SK-MEL-5 (cell line): ENCODE results near the gene SEC14L2. TPM values are rescaled to one million over a fixed set of nuclear protein-coding genes. Genes with fewer than 3 reads are reported as not detected.
A peak's percentile ranks its signal among the peaks of the same experiment; 100 is the strongest.

ENCODE experiments used
- DNase-seq: peaks from one replicate; pipeline ENCODE4 v3.0.0-alpha.2; 2016; ENCODE audit warnings: low read depth, low spot score
- in situ Hi-C: cut with HindIII; loops from 2 replicates; pipeline ENCODE4 v1.10.0; 2016; ENCODE audit warnings: low sequenced_read_pairs, high pct_unique_total_duplicates, low pct_unique_long_range_greater_than_20kb
- polyA plus RNA-seq, 2 experiments: library from polyadenylated mRNA; depleted of rRNA; stranded (reverse); fragments of >200 nt; gene quantifications; 2 replicates each; pipeline ENCODE4 v1.2.3, GENCODE V29; 2015
- total RNA-seq: library from RNA; depleted of rRNA; stranded (reverse); fragments of >200 nt; shearing (Covaris generic); gene quantifications from 2 replicates; pipeline ENCODE4 v1.2.3, GENCODE V29; 2014; rRNA removed

The SEC14L2 gene
- total RNA-seq = 4.0 and 7.4 TPM in 2 replicates
- polyA plus RNA-seq (2015; cell fraction: cytosol; rRNA removed) = 11.0 and 18.4 TPM in 2 replicates
- polyA plus RNA-seq (2015; cell fraction: nucleus; rRNA removed) = 12.7 and 30.4 TPM in 2 replicates

DNA sequence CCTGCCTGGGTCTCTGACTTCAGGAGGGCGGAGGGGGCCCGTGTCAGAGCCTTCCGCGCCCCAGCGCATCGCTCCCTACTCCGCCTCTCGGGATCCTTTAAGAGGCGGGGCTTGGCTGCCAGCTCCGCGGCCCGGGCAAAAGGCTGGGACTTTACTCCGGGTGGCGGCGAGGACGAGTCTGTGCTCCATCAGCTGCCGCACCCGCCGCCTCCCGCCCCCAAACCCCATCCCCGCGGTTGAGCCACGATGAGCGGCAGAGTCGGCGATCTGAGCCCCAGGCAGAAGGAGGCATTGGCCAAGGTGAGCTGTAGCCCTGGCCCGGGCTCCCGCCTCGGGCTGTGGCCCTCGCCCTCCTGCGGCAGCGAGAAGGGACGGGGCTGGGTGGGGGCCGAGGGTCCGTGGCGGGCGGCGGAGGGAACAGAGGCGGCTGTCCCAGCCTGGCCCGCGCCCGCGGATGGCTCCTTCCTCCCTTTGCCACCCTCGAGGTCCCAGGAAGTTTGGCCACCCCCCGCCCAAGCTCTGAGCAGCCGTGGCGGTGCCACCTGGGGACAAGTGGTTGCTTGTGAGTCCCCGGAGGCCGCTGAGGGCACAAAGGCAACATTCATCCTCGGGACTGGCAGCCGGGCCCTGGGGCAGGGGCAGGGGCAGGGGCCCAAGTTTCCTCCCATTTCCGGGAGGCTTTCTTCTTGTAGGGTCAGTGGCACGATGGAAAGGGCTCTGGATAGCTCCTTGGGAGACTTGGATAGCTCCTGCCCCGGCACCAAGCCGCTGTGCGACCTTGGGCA lies at the start of gene SEC14L2:
SEC14L2 (plus strand) TSS at position 148 of the 785 bp plus-strand sequence; CDS start at position 247, 99 bp downstream.
- peak; percentile 53 for DNase-seq
- in situ Hi-C loops = loop anchor here (25.0 kb wide), 1 partner anchor 110 kb away; the partner anchor contains the start of gene CASTOR1

DNA sequence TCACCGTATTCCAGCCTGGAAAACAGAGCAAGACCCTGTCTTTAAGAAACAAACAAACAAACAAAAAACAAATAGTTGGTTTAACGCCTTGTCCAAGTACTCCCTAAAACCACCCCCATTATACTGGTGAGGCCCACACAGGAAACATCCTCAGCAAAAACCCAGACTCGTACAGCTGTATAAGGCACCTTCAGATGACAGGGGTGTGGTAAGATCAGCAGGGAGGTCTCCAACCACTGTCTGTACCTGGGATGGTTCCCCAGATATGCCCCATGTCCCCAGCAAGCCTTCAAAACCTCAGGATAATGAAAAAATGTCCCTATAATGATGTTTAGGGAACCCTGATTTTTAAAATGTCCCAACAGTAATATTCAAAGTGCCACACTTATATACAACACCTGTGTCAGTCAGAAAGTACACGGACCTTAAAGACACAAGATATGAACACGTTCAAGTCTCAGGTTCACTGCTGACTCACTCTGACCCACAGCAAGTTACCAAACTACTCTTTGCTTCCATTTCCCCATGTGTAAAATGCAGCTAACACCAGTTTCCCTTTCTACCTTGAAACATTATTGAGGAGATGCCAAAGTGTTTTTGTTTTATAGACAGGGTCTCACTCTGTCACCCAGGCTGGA lies 49.4 kb upstream of the SEC14L2 start:
- no peak for DNase-seq
- in situ Hi-C loops = no loop called here

DNA sequence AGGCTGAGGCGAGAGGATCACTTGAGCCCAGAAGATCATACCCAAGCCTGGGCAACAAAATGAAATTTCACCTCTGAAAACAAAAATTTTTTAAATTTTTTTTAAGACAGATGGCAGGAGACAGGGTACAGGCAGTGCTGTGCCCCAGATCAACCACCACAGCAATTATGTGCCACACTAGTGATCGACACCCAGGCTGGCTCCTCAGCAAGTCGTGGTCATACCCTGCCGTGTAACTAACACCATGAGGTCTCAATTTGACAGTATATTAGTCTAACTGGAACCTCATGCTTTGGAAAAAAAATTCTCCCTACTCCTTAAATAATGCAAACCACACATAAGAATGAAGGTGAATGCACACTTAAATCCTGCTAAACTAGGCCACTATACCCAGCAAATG lies 48.4 kb upstream of the SEC14L2 start:
- no peak for DNase-seq
- in situ Hi-C loops = no loop called here

DNA sequence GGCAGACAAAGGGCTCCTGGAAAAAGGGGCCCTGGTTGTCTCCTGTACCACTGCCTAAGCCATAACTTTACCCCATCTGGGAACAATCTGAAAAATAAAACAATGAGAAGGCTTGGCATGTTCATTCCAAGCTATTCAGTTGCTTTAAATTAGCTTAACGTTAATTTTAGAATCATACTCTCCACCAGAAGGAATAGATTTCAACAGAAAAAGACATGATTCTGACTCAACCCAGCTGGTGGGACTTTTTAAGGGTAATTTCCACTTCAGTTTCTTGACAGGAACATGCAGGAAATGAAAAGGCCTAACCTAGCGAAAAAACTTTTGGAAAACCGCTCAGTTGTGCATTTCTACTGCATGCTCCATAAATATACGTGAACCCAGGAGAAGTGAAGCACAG lies 48.0 kb upstream of the SEC14L2 start:
- in situ Hi-C loops = no loop called here

DNA sequence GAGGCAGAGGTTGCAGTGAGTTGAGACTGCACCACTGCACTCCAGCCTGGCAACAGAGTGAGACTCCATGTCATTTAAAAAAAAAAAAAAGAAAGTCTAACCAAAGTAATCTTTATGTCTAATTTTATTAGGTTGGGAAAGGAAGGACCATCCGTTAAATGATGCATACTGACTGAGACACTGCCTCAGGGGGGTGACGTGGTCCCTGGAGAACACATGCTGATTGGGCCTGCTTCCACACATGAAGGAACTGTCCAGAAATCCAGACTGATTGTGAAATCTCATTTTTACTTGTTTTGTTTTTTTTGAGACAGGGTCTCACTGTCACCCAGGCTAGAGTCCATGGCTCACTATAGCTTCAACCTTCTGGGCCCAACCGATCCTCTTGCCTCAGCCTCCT lies 45.6 kb upstream of the SEC14L2 start:
- no peak for DNase-seq
- in situ Hi-C loops = no loop called here

More for the DNA sequence above, 48.0 kb upstream of the SEC14L2 start:
- DNase-seq = no peak

DNA sequence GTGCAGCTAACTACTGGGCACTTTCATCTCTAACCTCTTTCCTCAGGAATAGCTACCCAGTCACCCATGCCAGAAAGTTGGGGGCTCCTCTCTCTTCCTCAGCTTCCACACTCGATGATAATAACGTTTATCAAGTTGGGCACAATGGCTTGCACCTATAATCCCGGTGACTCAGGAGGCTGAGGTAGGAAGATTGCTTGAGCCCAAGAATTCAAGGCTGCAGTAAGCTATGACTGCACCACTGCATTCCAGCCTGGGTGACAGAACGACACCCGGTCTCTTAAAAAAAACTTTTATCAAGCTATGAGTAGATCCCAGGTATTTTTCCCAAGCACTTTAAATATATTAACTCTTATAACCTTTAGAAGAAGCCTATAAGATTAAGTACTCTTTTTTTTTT lies 42.2 kb upstream of the SEC14L2 start:
- no peak for DNase-seq
- in situ Hi-C loops = no loop called here

DNA sequence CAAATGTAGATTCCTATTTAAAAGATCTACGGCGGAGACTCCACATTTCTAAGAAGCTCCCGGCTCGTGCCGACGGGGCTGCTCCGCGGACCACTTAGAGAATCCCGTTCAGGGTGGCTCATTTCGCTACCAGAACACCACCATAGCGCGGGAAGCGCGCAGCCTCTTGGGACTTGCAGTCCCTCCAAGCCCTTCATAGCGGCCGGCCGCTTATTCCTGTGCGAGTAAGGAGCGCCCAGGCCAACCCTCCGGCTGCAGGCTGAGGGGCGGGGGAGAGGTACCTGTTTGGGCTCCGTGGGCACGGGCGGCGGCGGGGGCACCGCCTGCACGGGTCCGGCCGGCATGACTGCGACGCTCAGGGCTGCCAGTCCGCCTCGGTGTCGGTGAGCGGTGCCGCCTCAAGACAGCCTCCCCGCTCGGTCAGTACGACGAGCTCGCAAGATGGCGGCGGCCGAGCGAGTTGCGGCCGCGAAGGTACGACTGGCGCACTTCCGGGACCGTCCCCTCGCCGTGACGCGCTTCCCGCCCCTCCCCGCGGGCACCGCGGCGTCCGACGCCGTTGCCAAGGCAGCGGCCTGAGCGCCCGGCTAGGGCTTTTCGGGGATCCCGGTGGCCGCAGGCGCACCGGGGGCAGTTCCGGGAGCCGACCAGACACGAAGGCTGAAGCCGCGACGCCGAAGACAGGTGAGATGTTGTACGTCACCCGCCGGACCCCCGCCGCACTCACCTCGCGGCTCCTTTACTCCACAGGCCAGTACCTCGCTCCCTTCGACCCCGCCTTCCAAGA lies 40.2 kb upstream of the SEC14L2 start, which contains the start of the genes CCDC157 and SF3A1:
CCDC157 (plus strand) TSS at position 559 of the 787 bp plus-strand sequence. CDS start 8,994 bp downstream, outside the sequence.
SF3A1 (minus strand) TSS at position 446 of the 787 bp plus-strand sequence; CDS start at position 344, 102 bp downstream.
- DNase-seq = peak; percentile 89
- in situ Hi-C loops = no loop called here

DNA sequence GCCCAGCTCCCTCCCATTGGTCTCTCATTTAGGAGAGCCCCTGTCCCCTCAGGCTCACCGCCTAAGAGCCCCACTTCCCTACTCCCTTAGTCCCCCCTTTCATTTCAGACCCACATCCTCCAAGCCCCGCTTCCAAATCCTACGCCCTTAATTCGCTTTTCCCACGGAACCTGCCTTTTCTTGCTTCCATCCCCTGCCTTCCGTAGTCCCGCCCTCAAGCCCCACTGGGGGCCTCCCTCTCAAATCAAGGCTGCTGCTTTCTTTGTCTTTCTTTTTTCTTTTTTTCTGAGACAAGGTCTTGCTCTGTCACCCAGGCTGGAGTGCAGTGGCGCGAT lies 39.6 kb upstream of the SEC14L2 start:
- no peak for DNase-seq
- in situ Hi-C loops = no loop called here

DNA sequence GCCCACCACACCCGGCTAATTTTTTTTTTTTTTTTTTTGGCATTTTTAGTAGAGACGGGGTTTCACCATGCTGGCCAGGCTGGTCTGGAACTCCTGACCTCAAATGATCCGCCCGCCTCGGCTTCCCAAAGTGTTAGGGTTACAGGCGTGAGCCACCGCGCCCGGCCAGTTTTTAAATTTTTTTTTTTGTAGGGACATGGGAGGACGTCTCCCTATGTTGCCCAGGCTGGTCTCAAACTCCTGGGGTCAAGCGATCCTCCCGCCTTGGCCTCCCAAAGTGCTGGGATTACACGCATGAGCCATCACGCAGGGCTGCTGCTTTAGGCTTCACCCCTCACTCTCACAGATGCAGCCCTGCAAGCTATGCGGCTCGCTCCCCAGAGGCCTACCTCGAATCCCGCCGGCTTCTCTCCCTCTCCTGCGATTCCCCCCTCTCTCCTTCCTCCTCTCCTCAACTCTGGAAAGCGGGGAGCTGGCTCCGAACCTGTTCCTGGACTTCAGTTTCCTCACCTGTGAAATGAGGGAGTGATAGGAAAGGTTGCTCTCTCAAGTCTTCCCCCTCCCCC lies 39.1 kb upstream of the SEC14L2 start:
- in situ Hi-C loops = no loop called here
- no peak for DNase-seq

DNA sequence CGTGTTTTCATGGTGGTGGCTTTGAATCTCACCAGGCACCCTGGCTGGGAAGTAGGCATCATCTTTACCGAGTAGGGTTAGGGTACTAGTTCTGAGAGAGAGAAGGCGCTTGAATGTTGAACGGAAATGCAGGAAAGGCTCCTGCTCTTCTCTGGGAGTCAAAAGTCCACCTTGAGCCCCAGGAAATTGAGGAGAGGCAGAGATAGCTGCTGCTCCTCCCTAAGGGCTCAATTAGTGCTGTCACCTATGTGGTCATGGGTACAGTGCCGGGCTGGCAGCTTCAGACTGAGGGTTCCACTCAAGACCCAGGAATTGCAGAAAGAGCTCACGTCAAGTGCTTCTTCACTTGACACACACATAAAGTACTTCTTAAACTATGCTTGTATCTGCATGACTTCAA lies 38.3 kb upstream of the SEC14L2 start:
- in situ Hi-C loops = no loop called here
- no peak for DNase-seq

DNA sequence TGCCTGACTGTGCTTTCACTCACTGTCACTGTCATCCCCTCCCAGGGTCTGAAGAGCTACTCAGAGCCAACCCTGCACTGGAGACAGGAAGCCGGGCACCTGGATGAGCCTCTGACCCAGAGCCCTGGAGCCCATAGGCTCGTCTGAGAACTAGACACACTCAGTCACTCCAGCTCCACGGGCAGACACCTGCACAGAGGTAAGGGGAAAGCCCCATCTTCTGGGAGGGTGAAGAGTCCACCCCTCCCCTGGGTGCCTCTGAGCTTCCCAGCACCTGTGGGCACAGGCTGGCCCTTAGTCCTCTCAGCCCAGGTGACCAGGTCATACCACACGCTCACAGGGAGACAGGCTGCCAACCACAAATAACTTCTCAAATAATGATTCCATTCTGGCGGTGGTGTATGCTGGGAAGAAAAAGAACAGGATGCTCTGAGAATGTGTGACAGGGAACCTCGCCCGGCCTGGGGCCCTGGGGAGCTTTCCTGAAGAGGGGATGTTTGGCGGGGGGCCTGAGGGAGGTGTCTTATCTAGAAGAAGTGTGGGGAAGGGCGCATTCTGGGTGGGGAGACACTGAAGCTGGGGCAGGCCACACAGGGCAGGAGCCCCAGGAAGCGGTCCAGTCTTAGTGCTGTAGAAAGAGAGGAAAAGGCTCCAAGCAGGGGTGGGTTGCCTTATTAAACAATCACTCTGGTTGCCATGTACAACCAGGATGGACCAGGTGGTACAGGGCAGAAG lies 34.7 kb upstream of the SEC14L2 start:
- no peak for DNase-seq
- in situ Hi-C loops = no loop called here

DNA sequence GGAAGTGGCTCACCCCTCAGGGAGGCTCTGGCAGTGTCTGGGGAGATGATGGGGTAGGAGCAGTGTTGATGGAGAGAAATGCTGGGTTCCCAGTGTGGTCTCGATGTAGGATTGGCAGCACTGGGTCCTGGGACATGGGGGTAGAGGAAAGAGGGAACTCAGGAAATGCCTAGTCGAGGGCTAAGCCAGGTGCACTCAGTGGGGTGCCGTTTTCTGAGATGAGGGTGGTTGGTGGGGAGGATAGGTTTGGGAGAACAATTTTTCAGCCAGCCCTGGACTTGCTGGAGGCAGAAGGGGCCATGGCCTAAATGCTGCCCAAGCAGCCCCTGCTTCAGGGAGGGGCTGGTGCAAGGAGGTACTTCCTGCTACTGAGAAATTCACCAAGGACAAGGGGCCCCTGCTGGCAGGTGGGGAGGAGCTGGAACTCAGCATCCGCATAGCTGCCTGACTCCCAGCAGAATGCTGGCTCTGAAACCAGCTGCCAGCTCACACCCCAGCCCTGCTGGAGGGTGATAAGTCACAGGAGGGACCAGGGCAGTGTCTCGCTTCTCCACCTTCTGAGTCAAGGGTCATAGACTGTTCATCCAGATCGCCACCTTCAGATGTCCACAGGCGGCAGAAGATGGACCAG lies 34.1 kb upstream of the SEC14L2 start:
- in situ Hi-C loops = no loop called here
- no peak for DNase-seq

DNA sequence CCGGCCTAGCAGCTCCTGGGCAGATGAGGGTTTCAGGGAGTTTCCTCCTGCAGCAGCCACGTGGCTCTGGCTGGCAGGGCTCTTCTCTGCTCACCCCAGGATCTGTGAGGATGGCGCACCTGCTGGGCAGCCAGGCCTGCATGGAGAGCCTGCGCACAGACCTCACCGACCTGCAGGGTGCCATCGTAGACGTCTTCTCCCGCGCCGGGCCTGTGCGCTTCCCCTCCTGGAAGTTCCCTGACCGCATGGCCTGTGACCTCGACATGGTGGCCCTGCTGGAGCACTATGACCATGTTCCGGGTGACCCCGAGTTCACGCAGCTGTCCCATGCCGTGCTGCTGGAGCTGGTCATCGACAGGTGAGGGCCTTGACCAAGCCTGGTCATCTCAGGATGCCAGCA lies 30.9 kb upstream of the SEC14L2 start:
- in situ Hi-C loops = no loop called here
- no peak for DNase-seq

DNA sequence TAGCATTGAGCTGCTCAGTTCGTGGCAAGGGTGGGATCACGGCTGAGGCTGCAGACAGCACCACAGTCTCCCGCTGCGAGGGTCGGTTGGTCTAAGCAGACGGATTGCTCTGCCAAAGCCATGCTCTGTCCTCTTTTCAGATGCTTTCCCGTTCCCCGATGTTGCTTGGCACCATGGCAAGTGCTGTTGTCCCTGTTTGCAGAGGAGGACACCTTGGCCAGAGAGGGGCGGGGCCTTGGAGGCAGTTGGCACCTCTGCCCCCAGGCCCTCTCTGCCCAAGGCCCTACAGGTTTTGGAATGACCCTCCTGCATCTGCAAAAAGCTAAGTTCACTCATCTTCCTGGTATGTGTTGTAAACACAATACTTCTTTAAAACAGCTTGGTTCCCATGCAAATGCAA lies 28.4 kb upstream of the SEC14L2 start:
- in situ Hi-C loops = no loop called here

DNA sequence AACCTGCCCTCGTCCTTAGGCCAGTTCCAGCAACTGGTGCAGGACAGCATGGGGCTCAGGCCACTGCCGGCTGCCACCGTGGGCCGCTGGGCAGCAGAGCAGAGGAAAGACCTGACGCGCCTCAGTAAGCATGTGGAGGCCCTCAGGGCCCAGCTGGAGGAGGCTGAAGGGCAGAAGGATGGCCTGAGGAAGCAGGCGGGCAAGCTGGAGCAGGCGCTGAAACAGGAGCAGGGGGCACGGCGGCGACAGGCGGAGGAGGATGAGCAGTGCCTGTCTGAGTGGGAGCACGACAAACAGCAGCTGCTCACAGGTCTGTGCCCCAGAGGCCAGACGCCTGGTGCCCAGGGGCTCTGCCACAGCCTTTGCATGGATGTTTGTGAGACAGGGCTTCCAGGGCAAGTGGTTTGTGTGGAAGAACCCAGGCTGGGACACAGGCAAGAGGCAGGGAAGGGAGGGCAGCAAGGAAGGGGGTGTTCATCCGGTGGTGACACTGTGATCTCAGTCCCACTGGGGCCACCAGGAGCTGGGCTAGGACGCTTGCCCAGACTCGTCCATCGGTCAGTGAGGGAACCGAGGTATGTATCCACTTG lies 26.1 kb upstream of the SEC14L2 start:
- in situ Hi-C loops = no loop called here
- no peak for DNase-seq

More for the DNA sequence above, 28.4 kb upstream of the SEC14L2 start:
- DNase-seq = no peak

DNA sequence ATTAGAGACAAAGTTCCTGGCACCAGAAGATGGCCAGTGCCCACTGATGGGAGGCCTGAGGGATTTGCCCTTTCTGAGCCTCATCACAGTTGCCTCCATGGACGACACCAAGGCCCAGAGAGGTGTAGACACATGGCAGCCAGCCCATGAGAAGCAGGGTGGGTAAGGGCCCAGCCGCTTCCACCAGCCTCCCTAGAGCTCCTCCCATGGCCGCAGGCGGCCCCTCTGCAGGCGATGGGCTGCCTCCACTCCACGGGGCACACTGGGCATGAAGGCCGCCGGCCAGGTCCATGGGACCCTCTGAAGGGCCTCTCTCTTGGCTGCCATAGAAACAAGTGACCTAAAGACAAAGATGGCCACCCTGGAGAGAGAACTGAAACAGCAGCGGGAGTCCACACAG lies 25.5 kb upstream of the SEC14L2 start:
- DNase-seq = no peak
- in situ Hi-C loops = no loop called here
